H1 (cell line): ENCODE data around the gene CACNG4. TPM values are rescaled to one million over a fixed set of nuclear protein-coding genes. Genes with fewer than 3 reads are reported as not detected.

Experiments
- CTCF ChIA-PET: fragments of 300-600 bp; sonication (Branson Sonifier 250); formaldehyde crosslinking; loops from one replicate; lab custom pipeline; 2021; ENCODE audit not compliant: partially characterized antibody; lab: Charles Lee
- POLR2A ChIA-PET: fragments of 300-600 bp; sonication (Branson Sonifier 250); formaldehyde crosslinking; loops from one replicate; lab custom pipeline; 2021; ENCODE audit warnings: inconsistent platforms; ENCODE audit not compliant: partially characterized antibody; lab: Charles Lee
- DNase-seq, 2 experiments: peaks; one replicate each; pipeline versions ENCODE4 v3.0.0 to v3.0.0-alpha.2; 2010 to 2022; ENCODE audit warnings: low spot score in 2 of 2, low read depth in 1 of 2, mixed read lengths in 1 of 2
- FAIRE-seq: peaks from 2 replicates; lab custom pipeline; 2011; peaks lifted over from hg19 to GRCh38; lab: Jason Lieb, UNC
- H2AFZ ChIP-seq: 2 replicates; pipeline ENCODE4 v1.8.1; 2012; ENCODE audit warnings: low read length, inconsistent platforms
- H2AK5ac ChIP-seq: 2 replicates; pipeline ENCODE4 v1.6.1; 2013; ENCODE audit warnings: low read depth, low read length
- H2BK120ac ChIP-seq: replicated peaks from 2 replicates; pipeline ENCODE3; 2013; ENCODE audit warnings: low read depth, low read length, inconsistent platforms
- H2BK12ac ChIP-seq: 2 replicates; pipeline ENCODE4 v1.6.1; 2013; ENCODE audit warnings: low read depth, low read length
- H2BK15ac ChIP-seq: 2 replicates; pipeline ENCODE4 v1.6.1; 2013; ENCODE audit warnings: low read length
- H2BK20ac ChIP-seq: 2 replicates; pipeline ENCODE4 v1.6.1; 2013; ENCODE audit warnings: low read length
- H2BK5ac ChIP-seq: 2 replicates; pipeline ENCODE4 v1.6.1; 2013; ENCODE audit warnings: low read depth, low read length
- H3K14ac ChIP-seq: 2 replicates; pipeline ENCODE4 v1.6.1; 2013; ENCODE audit warnings: inconsistent platforms; ENCODE audit not compliant: insufficient read length
- H3K18ac ChIP-seq: 2 replicates; pipeline ENCODE4 v1.6.1; 2013; ENCODE audit warnings: low read length; ENCODE audit errors: extremely low read depth
- H3K23ac ChIP-seq: 2 replicates; pipeline ENCODE4 v1.6.1; 2013; ENCODE audit warnings: inconsistent platforms; ENCODE audit not compliant: insufficient read length
- H3K23me2 ChIP-seq: 2 replicates; pipeline ENCODE4 v1.6.1; 2013; ENCODE audit warnings: low read depth, low read length
- H3K27ac ChIP-seq: 2 replicates; pipeline ENCODE4 v1.6.1; 2011; ENCODE audit warnings: low read depth, low read length, inconsistent platforms
- H3K27me3 ChIP-seq, 4 experiments: replicated peaks in 1 of 4; 1 replicate in 1 of 4; 2 replicates in 3 of 4; pipeline versions ENCODE4 v1.6.1 to v1.8.1; 2011 to 2013; ENCODE audit warnings: low read length in 3 of 4, mild to moderate bottlenecking in 3 of 4, inconsistent platforms in 2 of 4, mixed read lengths in 2 of 4, moderate library complexity in 1 of 4; ENCODE audit not compliant: control insufficient read depth in 3 of 4, insufficient read depth in 3 of 4; ENCODE audit errors: extremely low read depth in 1 of 4
- H3K36me3 ChIP-seq, 4 experiments: 2 replicates each; pipeline versions ENCODE4 v1.6.1 to v1.8.1; 2011 to 2013; ENCODE audit warnings: mild to moderate bottlenecking in 4 of 4, low read length in 3 of 4, moderate library complexity in 2 of 4, control low read depth in 1 of 4, inconsistent platforms in 1 of 4; ENCODE audit not compliant: insufficient read depth in 4 of 4, control insufficient read depth in 2 of 4
- H3K4ac ChIP-seq: replicated peaks from 2 replicates; pipeline ENCODE3; 2013; ENCODE audit warnings: low read length, low read depth, mixed read lengths, inconsistent platforms; ENCODE audit not compliant: insufficient read length
- H3K4me1 ChIP-seq, 4 experiments: replicated peaks in 1 of 4; 1 replicate in 1 of 4; 2 replicates in 3 of 4; pipeline versions ENCODE4 v1.6.1 to v1.8.1; 2011 to 2013; ENCODE audit warnings: low read length in 3 of 4, inconsistent platforms in 2 of 4, mixed read lengths in 1 of 4; ENCODE audit not compliant: insufficient read depth in 4 of 4, control insufficient read depth in 3 of 4
- H3K4me2 ChIP-seq, 2 experiments: 2 replicates each; pipeline versions ENCODE4 v1.6.1 to v1.8.1; 2011 to 2013; ENCODE audit warnings: low read depth in 2 of 2, low read length in 2 of 2, control low read depth in 1 of 2, inconsistent platforms in 1 of 2, mild to moderate bottlenecking in 1 of 2; ENCODE audit not compliant: insufficient read depth in 1 of 2
- H3K4me3 ChIP-seq, 4 experiments: fragments of 200-600, 300-600 bp in 1 of 4; sonication (generic), shearing (Covaris generic), sonication (Bioruptor Twin) in 1 of 4; 2 replicates each; pipeline versions ENCODE4 v1.5.1 to v1.8.1; 2011 to 2016; ENCODE audit warnings: low read length in 4 of 4, low read depth in 3 of 4, control low read depth in 2 of 4, inconsistent platforms in 2 of 4, mild to moderate bottlenecking in 2 of 4, mixed read lengths in 1 of 4, moderate library complexity in 1 of 4; ENCODE audit not compliant: insufficient read depth in 2 of 4; ENCODE audit errors: extremely low read depth in 1 of 4
- H3K56ac ChIP-seq: replicated peaks from 2 replicates; pipeline ENCODE3; 2013; ENCODE audit warnings: low read depth, mild to moderate bottlenecking, mixed read lengths, low read length, inconsistent platforms; ENCODE audit not compliant: insufficient read length
- H3K79me1 ChIP-seq: 2 replicates; pipeline ENCODE4 v1.6.1; 2013; ENCODE audit warnings: low read depth, low read length, control low read depth
- H3K79me2 ChIP-seq, 2 experiments: 2 replicates each; pipeline versions ENCODE4 v1.6.1 to v1.8.1; 2012 to 2013; ENCODE audit warnings: low read length in 2 of 2, mild to moderate bottlenecking in 2 of 2, inconsistent platforms in 1 of 2; ENCODE audit not compliant: insufficient read depth in 2 of 2, control insufficient read depth in 1 of 2
- H3K9ac ChIP-seq, 4 experiments: replicated peaks in 1 of 4; 1 replicate in 1 of 4; 2 replicates in 3 of 4; pipeline versions ENCODE4 v1.6.1 to v1.8.1; 2011 to 2013; ENCODE audit warnings: low read depth in 3 of 4, low read length in 3 of 4, control low read depth in 2 of 4, mild to moderate bottlenecking in 2 of 4, moderate library complexity in 2 of 4, inconsistent platforms in 1 of 4; ENCODE audit errors: extremely low read depth in 1 of 4
- H3K9me3 ChIP-seq, 2 experiments: 2 replicates each; pipeline versions ENCODE4 v1.6.1 to v1.8.1; 2012 to 2013; ENCODE audit warnings: mild to moderate bottlenecking in 2 of 2, moderate library complexity in 2 of 2, control low read depth in 1 of 2, inconsistent platforms in 1 of 2, low read depth in 1 of 2, low read length in 1 of 2, mixed read lengths in 1 of 2; ENCODE audit not compliant: insufficient read depth in 2 of 2
- H4K20me1 ChIP-seq, 2 experiments: replicated peaks in 1 of 2; 2 replicates each; pipeline versions ENCODE3 to v1.8.1; 2011 to 2013; ENCODE audit warnings: inconsistent platforms in 2 of 2, low read length in 2 of 2, mild to moderate bottlenecking in 1 of 2; ENCODE audit not compliant: insufficient read depth in 2 of 2, control insufficient read depth in 1 of 2
- H4K5ac ChIP-seq: 2 replicates; pipeline ENCODE4 v1.6.1; 2013; ENCODE audit warnings: low read length, low read depth, mixed read lengths, inconsistent platforms; ENCODE audit not compliant: insufficient read length
- H4K8ac ChIP-seq: 2 replicates; pipeline ENCODE4 v1.8.0; 2013; ENCODE audit warnings: mild to moderate bottlenecking, moderate library complexity, low read length, inconsistent platforms; ENCODE audit not compliant: insufficient read depth; ENCODE audit errors: extremely low read depth
- H4K91ac ChIP-seq: replicated peaks from 2 replicates; pipeline ENCODE3; 2013; ENCODE audit warnings: low read length, mixed read lengths, inconsistent platforms; ENCODE audit not compliant: insufficient read length
- WGBS, 2 experiments: shearing (Covaris generic) in 1 of 2; methylation state at CpG; one replicate each; pipeline versions ENCODE4 v1.1.6 to v1.1.7; 2013 to 2015; ENCODE audit warnings: low lambda C conversion rate in 2 of 2, mixed read lengths in 2 of 2, inconsistent platforms in 1 of 2, low coverage in 1 of 2, missing lambda C conversion rate in 1 of 2; ENCODE audit not compliant: insufficient replicate concordance in 2 of 2, insufficient coverage in 1 of 2, insufficient read length in 1 of 2; ENCODE audit errors: extremely low coverage in 1 of 2, missing lambda C conversion rate in 1 of 2; 5-methylcytosine and 5-hydroxymethylcytosine counted together
- polyA plus RNA-seq, 7 experiments: library from polyadenylated mRNA; depleted of rRNA in 3 of 7; stranded (reverse) in 5 of 7; unstranded in 2 of 7; fragments of >200 nt in 5 of 7; fragments of 200-250 nt in 2 of 7; gene quantifications; 1 replicate in 5 of 7; 2 replicates in 1 of 7; 4 replicates in 1 of 7; pipeline versions ENCODE4 v1.2.1 to v1.2.3, GENCODE V29; 2011 to 2013; ENCODE audit warnings: missing spikeins in 2 of 7, mixed read lengths in 2 of 7
- total RNA-seq: library from RNA; stranded (reverse); fragmentation: NEBNext Ultra II Directional; extraction: Animal tissue kit (Norgen Biotek cat#: 25700); gene quantifications from 2 replicates; pipeline ENCODE4 v1.2.1, GENCODE V29; 2021

Gene CACNG4
- total and polyA plus RNA-seq, 2 of the 8 experiments (the other 6 are each of a cell fraction or from before 2014, with no cell fraction given), result 3.6 to 5.6 TPM

DNA sequence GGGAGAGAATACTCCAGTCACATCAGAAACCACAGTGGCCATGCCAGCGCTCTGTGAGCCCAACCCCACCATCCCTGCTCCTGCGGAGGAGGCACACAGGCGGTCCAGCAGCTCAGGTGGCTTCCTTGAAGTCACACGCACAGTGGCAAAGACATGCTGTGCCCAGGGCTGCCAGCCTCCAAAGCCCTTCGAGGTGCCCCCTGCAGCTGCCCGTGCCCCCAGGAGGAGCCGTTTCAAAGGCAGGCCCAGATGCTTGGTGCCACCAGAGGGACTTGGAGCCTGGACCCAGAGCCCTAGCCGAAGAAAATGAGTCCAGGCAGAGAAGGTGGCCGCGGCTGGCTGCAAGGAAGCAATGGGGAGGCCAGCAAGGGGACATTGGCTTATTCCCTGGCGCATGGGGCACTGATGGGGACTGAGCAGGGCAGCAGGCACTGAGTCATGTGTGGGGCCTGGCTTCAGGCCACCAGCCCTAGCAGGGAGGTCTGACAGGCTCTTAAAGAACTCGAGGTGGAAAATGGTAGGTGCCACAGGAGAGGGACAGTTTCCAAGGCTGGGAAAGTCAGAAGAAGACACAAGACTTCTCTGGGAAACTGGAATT is 62.6 kb downstream of the CACNG4 start:
- H3K56ac ChIP-seq, result no peak overlapping the region
- no peak overlapping the region for H3K18ac ChIP-seq
- H2AK5ac ChIP-seq, result no peak overlapping the region
- 91% methylated on average over 12 of the region's 12 CpGs; no CpG with 5 or more reads in 1 of the 2 experiments for WGBS, 2 experiments
- H3K23me2 ChIP-seq, result peaks cover 9% of the 10 kb centered on the region; the same call in 1 of the 2 replicates
- no peak overlapping the region for H2BK20ac ChIP-seq
- H4K8ac ChIP-seq, result no peak overlapping the region
- H3K9me3 ChIP-seq, result no peaks in the 10 kb centered on the region
- no peak overlapping the region for H3K4me3 ChIP-seq
- ChIA-PET CTCF (interaction anchor here (1.1 kb wide), 1 partner anchor 824 kb away, joined by 3 read pairs; no protein-coding TSS in a partner anchor), POLR2A (interaction anchor here (0.8 to 1.4 kb wide), 2 partner anchors 10 to 32 kb away, joined by 3 read pairs; no protein-coding TSS in a partner anchor)
- no peak overlapping the region for H2BK5ac ChIP-seq
- H2AFZ ChIP-seq, result no peak overlapping the region
- no peak overlapping the region for H2BK15ac ChIP-seq
- no peak overlapping the region for H3K4ac ChIP-seq
- H3K36me3 ChIP-seq, result no peaks in the 10 kb centered on the region
- H4K91ac ChIP-seq, result no peak overlapping the region
- H3K23ac ChIP-seq, result no peak overlapping the region
- no peak overlapping the region for H2BK12ac ChIP-seq
- H3K27ac ChIP-seq, result no peak overlapping the region
- H2BK120ac ChIP-seq, result no peak overlapping the region
- no peaks in the 10 kb centered on the region for H3K27me3 ChIP-seq
- no peak overlapping the region for H3K9ac ChIP-seq
- FAIRE-seq (no peak), DNase-seq (no peak)
- no peak overlapping the region for H3K14ac ChIP-seq
- no peaks in the 10 kb centered on the region for H3K79me2 ChIP-seq
- H3K4me1 ChIP-seq, result no peaks in the 10 kb centered on the region
- no peaks in the 10 kb centered on the region; the same call in 1 of the 2 replicates for H3K79me1 ChIP-seq
- no peak overlapping the region for H4K5ac ChIP-seq
- H4K20me1 ChIP-seq, result peaks cover 0 to 9% of the 10 kb centered on the region in 2 experiments
- H3K4me2 ChIP-seq, result no peak overlapping the region
